Caco-2 (cell line): Measurements from ENCODE around the gene UBTD1. TPM values are rescaled to one million over a fixed set of nuclear protein-coding genes. Genes with fewer than 3 reads are reported as not detected.

Experiments used
- BruUV-seq: library from RNA; stranded (reverse); fragments of 400-500 nt; replicated peaks from 2 replicates; lab custom pipeline; 2021; lab: Mats Ljungman, UMichigan
- CTCF ChIA-PET: fragments of 300-600 bp; sonication (Branson Sonifier 250); formaldehyde crosslinking; loops from one replicate; lab custom pipeline; 2022; ENCODE audit warnings: antibody characterized with exemption; lab: Charles Lee
- POLR2A ChIA-PET: fragments of 300-600 bp; sonication (Branson Sonifier 250); formaldehyde crosslinking; loops from one replicate; lab custom pipeline; 2022; ENCODE audit warnings: antibody characterized with exemption; lab: Charles Lee
- DNase-seq, 2 experiments: peaks; one replicate each; pipeline versions ENCODE4 v3.0.0 to v3.0.0-alpha.2; 2020 to 2022
- H3K27me3 ChIP-seq: replicated peaks from 2 replicates; pipeline ENCODE4 v1.6.0; 2011; ENCODE audit warnings: low read length; ENCODE audit not compliant: control insufficient read depth, insufficient read depth
- H3K36me3 ChIP-seq: 2 replicates; pipeline ENCODE4 v1.5.1; 2011; ENCODE audit warnings: low read length; ENCODE audit not compliant: control insufficient read depth, insufficient read depth
- H3K4me1 ChIP-seq: fragments of 250-450 bp; sonication (Bioruptor Pico); 2 replicates; pipeline ENCODE4 v1.5.1; 2020; ENCODE audit warnings: mild to moderate bottlenecking
- H3K4me3 ChIP-seq: 2 replicates; pipeline ENCODE4 v1.5.1; 2011; ENCODE audit warnings: low read depth, mild to moderate bottlenecking, control low read depth, low read length
- H3K9me3 ChIP-seq: fragments of 250-450 bp; sonication (Bioruptor Pico); 2 replicates; pipeline ENCODE4 v1.5.1; 2020; ENCODE audit warnings: mild to moderate bottlenecking, moderate library complexity
- H3K27ac Mint-ChIP-seq: one replicate; pipeline ENCODE4 v1.8.0; 2022; ENCODE audit warnings: mixed read lengths; ENCODE audit not compliant: unreplicated experiment
- H3K27me3 Mint-ChIP-seq: one replicate; pipeline ENCODE4 v1.8.0; 2022; ENCODE audit warnings: mixed read lengths; ENCODE audit not compliant: insufficient read depth, unreplicated experiment
- H3K36me3 Mint-ChIP-seq: one replicate; pipeline ENCODE4 v1.8.0; 2022; ENCODE audit warnings: mild to moderate bottlenecking, mixed read lengths; ENCODE audit not compliant: insufficient read depth, unreplicated experiment
- H3K4me1 Mint-ChIP-seq: one replicate; pipeline ENCODE4 v1.8.0; 2022; ENCODE audit warnings: low read depth, mixed read lengths; ENCODE audit not compliant: unreplicated experiment
- H3K4me3 Mint-ChIP-seq: one replicate; pipeline ENCODE4 v1.8.0; 2022; ENCODE audit warnings: mild to moderate bottlenecking, moderate library complexity, mixed read lengths; ENCODE audit not compliant: unreplicated experiment
- H3K9me3 Mint-ChIP-seq: one replicate; pipeline ENCODE4 v1.8.0; 2022; ENCODE audit warnings: mixed read lengths; ENCODE audit not compliant: unreplicated experiment
- intact Hi-C: fragments of 100-400 bp; cut with micrococcal nuclease; formaldehyde crosslinking; loops from one replicate; pipeline ENCODE4 v1.10.0; 2022; ENCODE audit not compliant: unreplicated experiment
- total RNA-seq: library from RNA; stranded (reverse); gene quantifications from 2 replicates; pipeline ENCODE4 v1.2.3, GENCODE V29; 2022
- TF ChIP-seq, protein P1 (sequence below), 2 experiments: fragments of 200-600 bp in 1 of 2; IDR thresholded peaks; 1 replicate in 1 of 2; 2 replicates in 1 of 2; pipeline versions ENCODE4 v1.5.1 to v1.8.0; 2011 to 2022; ENCODE audit warnings: antibody characterized with exemption in 1 of 2, control low read depth in 1 of 2, inconsistent platforms in 1 of 2, low read depth in 1 of 2, low read length in 1 of 2, mild to moderate bottlenecking in 1 of 2, moderate library complexity in 1 of 2; ENCODE audit not compliant: insufficient read depth in 1 of 2, severe bottlenecking in 1 of 2, unreplicated experiment in 1 of 2

UBTD1 gene
- total RNA-seq, 1 experiment from 2014 or later = 11.4 TPM

DNA sequence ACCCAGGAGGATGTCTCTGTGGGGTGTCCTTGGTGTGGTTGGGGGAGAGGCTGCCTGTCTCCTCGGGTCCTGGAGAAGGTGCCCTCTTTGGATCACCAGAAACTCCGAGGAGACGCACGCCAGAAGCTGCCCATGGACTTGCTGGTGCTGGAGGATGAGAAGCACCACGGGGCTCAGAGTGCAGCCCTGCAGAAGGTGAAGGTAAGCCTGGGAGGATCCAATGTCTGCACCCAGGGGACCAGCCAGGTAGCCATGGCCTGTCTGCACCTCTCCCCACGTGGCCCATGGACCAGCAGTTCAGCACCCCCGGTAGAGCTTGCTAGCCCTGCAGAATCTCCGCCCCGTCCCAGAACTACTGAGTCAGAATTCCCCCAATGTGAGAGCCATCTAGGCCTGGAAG is 79.0 kb downstream of the UBTD1 start:
- no peak for DNase-seq
- no TSS peak for BruUV-seq
- H3K4me1 Mint-ChIP-seq = peaks cover 14% of the 10 kb centered on the region
- no peak overlapping the region for H3K4me3 ChIP-seq
- intact Hi-C loops = no loop called here
- H3K27me3 Mint-ChIP-seq = no peaks in the 10 kb centered on the region
- no peak overlapping the region for H3K27ac Mint-ChIP-seq
- TF ChIP-seq, protein P1, sequence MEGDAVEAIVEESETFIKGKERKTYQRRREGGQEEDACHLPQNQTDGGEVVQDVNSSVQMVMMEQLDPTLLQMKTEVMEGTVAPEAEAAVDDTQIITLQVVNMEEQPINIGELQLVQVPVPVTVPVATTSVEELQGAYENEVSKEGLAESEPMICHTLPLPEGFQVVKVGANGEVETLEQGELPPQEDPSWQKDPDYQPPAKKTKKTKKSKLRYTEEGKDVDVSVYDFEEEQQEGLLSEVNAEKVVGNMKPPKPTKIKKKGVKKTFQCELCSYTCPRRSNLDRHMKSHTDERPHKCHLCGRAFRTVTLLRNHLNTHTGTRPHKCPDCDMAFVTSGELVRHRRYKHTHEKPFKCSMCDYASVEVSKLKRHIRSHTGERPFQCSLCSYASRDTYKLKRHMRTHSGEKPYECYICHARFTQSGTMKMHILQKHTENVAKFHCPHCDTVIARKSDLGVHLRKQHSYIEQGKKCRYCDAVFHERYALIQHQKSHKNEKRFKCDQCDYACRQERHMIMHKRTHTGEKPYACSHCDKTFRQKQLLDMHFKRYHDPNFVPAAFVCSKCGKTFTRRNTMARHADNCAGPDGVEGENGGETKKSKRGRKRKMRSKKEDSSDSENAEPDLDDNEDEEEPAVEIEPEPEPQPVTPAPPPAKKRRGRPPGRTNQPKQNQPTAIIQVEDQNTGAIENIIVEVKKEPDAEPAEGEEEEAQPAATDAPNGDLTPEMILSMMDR (IDR thresholded peaks at IDR 0.05; ENCODE audit: insufficient read depth in 1 of 2, low read depth in 1 of 2, low read length in 1 of 2, severe bottlenecking in 1 of 2, unreplicated experiment in 1 of 2) = no peak
- H3K4me1 ChIP-seq = peaks cover 10% of the 10 kb centered on the region
- H3K27me3 ChIP-seq = no peaks in the 10 kb centered on the region
- ChIA-PET POLR2A (no interaction called here), CTCF (no interaction called here)
- no peak overlapping the region for H3K4me3 Mint-ChIP-seq
- no peaks in the 10 kb centered on the region for H3K9me3 ChIP-seq
- H3K36me3 ChIP-seq = no peaks in the 10 kb centered on the region
- peaks cover 3% of the 10 kb centered on the region for H3K36me3 Mint-ChIP-seq
- H3K9me3 Mint-ChIP-seq = no peaks in the 10 kb centered on the region

DNA sequence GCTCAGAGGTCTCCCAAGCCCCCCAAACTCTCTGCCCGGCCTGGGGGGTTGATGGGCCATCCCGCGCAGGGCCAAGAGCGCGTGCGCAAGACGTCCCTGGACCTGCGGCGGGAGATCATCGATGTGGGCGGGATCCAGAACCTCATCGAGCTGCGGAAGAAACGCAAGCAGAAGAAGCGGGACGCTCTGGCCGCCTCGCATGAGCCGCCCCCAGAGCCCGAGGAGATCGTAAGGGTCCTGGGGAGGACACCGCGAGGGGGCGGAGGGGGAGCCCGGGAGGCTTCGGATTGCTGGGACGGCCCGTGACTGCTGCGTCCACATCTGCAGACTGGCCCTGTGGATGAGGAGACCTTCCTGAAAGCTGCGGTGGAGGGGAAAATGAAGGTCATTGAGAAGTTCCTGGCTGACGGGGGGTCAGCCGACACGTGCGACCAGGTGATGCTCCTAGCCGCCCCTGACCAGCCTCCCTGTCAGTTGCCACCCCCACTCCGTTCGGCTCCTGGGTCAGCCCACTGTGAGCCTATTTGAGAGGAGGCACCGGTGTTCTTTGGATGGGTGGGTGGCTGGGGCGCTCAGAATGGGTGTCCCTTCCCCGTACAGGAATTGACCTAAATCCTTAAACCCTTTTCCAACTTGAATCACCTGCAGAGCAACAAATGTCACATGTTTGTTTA is 79.6 kb downstream of the UBTD1 start:
- no peak for DNase-seq
- H3K4me1 Mint-ChIP-seq = peaks cover 8% of the 10 kb centered on the region
- Histone ChIP-seq H3K4me3 (no peak overlapping the region), H3K4me1 (peaks cover 7% of the 10 kb centered on the region; the same call in 1 of the 2 replicates), H3K36me3 (no peaks in the 10 kb centered on the region), H3K27me3 (no peaks in the 10 kb centered on the region), H3K9me3 (no peaks in the 10 kb centered on the region)
- H3K27ac Mint-ChIP-seq = no peak overlapping the region
- H3K27me3 Mint-ChIP-seq = no peaks in the 10 kb centered on the region
- TF ChIP-seq, protein P1 (IDR thresholded peaks at IDR 0.05; ENCODE audit: insufficient read depth in 1 of 2, low read depth in 1 of 2, low read length in 1 of 2, severe bottlenecking in 1 of 2, unreplicated experiment in 1 of 2) = no peak
- H3K9me3 Mint-ChIP-seq = no peaks in the 10 kb centered on the region
- intact Hi-C loops = no loop called here
- H3K4me3 Mint-ChIP-seq = no peak overlapping the region
- BruUV-seq = no TSS peak
- no peaks in the 10 kb centered on the region for H3K36me3 Mint-ChIP-seq
- ChIA-PET CTCF (no interaction called here), POLR2A (no interaction called here)

GRCh38 chr10:97580421-97581367 is 82.0 kb downstream of the UBTD1 start:
- intact Hi-C loops = no loop called here
- DNase-seq = no peak
- H3K27me3 ChIP-seq = no peaks in the 10 kb centered on the region
- TF ChIP-seq, protein P1 (IDR thresholded peaks at IDR 0.05; ENCODE audit: insufficient read depth in 1 of 2, low read depth in 1 of 2, low read length in 1 of 2, severe bottlenecking in 1 of 2, unreplicated experiment in 1 of 2) = no peak
- H3K27ac Mint-ChIP-seq = no peak overlapping the region
- POLR2A ChIA-PET = no interaction called here
- no peaks in the 10 kb centered on the region for H3K36me3 ChIP-seq
- H3K9me3 ChIP-seq = no peaks in the 10 kb centered on the region
- no TSS peak for BruUV-seq
- no peak overlapping the region for H3K4me3 Mint-ChIP-seq
- peaks cover 17% of the 10 kb centered on the region for H3K4me1 ChIP-seq
- H3K4me1 Mint-ChIP-seq = peaks cover 8% of the 10 kb centered on the region
- H3K36me3 Mint-ChIP-seq = no peaks in the 10 kb centered on the region
- no peaks in the 10 kb centered on the region for H3K9me3 Mint-ChIP-seq
- CTCF ChIA-PET = interaction anchor here (1.1 kb wide), 1 partner anchor 8 kb away, joined by 3 read pairs; the partner anchor contains the start of gene ANKRD2
- H3K4me3 ChIP-seq = no peak overlapping the region
- H3K27me3 Mint-ChIP-seq = no peaks in the 10 kb centered on the region
